GM21723 (cell line): ENCODE measurements around the gene DGCR2.

Experiments used
- ATAC-seq: cut with Tn5 transposase; IDR thresholded peaks from one replicate; pipeline ENCODE4 v1.9.1; 2021; ENCODE audit warnings: mild to moderate bottlenecking, moderate library complexity; ENCODE audit not compliant: unreplicated experiment

DGCR2 gene

DNA sequence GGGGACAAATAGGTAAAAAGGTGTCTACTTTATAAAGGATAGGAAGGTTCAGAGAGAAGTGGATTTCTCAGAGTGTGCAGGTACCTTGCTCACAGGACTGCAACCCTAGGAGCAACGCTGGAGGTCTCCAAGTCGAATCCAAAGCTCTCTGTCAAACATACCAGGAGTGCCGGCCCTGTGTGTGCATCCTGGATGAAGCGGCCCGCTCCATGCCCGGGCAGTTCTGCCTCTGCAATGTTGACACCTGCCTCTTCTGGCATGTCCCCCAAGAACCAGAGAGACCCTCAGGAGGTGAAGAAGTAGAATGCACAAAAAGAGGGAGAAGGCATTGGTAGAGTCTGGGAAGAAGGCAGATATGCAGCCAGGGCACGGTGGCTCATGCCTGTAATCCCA lies 5.8 kb upstream of the DGCR2 start:
- ATAC-seq: no peak

DNA sequence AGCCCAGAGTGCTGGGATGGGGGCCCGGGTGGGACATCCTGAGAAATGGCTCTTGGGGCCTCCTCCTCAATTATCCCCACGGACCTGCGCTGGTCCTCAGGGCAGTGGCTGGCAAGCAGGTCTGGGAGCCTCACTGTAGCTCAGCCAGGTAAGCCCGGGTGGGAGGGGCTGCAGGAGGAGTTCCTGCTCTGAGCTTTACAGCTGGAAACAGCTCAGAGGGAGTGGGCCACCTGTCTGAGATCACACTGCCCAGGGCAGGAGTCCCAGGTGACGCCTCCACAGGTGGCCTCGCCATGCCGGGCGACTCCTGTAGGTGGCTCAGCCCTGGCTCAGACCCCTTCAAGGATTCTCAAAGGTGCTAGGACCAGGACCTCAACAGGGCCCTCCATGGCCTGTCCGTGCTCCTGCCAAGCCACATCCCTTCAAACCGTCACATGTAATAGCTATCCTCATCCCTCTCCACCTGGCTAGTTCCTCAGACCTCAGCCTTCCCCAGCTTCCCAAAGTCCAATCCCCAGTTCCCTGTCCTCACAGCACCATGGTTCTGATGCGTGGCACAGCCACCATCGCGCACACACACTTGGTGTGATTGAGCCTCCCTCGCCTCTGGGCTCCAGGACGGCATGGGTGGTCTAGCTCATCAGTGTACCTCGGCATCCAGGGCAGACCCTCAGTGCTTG lies 5.3 kb upstream of the DGCR2 start:
- no peak for ATAC-seq

GRCh38 chr22:19126309-19127273 lies 4.4 kb upstream of the DGCR2 start:
- no peak for ATAC-seq

DNA sequence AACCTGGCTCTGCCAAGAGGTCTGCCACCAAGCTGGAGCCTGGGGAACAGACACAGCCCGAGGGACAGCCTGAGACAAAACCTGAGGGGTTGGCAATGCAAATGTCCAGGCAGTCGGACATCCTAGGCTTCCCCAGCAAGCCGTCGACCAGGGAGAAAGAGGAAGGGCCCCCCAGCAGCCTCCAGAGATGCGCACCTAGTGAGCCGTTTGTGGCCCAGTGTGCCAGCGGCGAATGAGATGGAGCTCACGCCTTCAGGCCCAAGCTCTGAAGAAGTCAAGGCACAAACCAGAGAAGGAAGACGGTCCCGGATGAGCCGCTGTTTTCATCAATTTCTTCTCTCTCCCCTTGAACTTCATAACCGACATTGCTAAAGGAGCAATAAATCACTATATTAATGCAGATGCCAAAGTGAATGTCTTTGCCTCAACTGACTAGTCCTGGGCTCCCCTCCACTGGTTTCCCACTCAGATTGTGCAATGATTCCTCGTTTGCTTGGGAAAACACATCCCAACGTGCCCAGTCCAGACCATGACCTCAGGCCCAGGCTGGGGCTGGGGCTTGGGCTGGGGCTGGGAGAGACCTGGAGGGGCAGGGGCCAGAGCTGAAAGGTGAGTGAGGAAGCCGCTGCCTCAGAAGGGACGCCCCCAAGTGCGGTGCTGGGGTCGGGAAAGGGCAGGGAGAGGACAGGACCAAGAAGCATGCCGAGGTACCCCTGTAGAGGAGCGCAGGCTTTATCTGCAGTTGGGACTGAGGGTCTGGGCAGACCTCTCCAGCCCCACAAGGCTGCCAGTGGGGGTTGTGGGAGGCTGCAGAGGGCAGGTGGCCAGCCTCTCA lies 3.5 kb upstream of the DGCR2 start:
- no peak for ATAC-seq

- ATAC-seq: no peak
Observed at GRCh38 chr22:19125011-19125410, 2.8 kb upstream of the DGCR2 start.

DNA sequence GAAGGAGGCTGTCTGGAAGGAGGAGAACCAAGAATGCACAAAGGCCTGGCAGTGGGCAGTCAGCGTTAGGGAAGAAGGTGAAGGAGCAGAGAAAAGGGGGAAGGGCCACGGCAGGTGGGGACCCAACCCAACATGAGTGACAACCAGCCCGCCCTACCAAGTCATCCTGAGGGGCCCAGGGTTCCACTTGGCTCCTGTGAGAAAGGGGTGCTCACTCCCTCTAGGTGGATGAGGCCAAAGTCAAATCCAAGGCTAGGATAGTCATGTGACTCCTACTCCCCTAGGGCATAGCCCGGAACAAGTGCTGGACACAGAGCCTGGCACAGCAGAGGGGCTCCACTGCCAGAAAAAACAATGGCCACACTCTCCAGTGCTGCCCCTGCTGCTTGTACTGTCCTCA lies 2.2 kb upstream of the DGCR2 start:
- no peak for ATAC-seq

DNA sequence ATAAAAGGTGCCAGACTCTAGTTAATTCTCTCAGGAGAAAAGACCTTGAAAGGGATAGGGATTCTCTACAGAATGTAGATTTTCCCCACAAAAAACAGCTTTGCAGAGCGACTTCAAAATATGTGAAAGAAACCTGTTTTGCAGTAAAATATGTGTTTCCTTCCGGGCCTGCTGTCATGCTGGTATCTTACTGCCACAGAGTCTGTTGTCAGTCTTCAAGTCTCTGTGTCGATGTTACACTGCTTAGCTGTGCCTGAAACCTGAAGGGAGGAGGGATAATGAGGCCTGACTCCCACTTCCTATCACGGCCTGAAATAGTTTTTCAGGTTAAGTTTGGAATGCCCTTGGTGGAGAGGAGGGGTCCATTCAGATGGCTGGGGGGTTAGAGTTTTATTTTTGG lies 1.7 kb upstream of the DGCR2 start:
- ATAC-seq: no peak

GRCh38 chr22:19122752-19123492 lies 710 bp upstream of the DGCR2 start:
- ATAC-seq: no peak

- peak; percentile 39 for ATAC-seq
Observed at GRCh38 chr22:19121631-19122142, 525 bp downstream of the DGCR2 start.

DNA sequence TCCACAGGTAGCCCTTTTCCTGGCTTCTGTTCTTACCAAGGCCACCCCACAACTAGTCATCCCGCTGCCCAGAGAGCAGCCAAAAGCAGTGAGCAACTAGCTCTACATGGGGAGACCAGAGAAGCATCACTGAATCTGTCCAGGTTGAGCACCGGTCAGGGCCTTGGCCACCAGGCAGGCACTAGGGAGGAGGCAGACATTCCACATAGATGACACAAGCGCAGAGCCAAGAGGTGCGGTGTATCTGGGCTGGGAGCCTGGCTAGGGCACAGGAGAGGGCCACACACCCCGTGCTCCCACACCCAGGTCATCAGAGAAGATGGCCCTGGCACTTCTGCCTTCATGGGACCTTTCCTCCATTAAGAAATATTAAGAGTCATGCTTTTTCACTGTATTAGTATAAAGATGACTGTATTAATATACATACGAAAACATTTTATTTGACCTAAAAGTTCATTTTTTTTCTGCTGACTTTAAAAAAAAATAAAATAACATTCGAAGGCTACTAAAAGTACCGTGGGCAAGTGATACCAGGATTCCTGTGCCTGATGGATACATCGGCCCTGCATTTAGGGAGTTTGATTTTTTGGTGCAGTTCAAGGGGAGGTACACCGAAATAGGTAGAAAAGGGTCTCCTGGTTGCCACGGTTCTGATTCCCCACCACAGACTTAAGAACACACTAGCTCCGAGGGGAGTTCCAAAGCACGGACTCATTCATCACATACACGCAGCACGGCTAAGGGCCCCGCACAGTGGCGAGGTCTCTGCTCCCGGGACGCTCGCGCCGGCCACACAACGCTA lies 1.2 kb downstream of the DGCR2 start:
- ATAC-seq: no peak

- ATAC-seq: no peak
Observed at GRCh38 chr22:19119949-19120348, 2.3 kb downstream of the DGCR2 start.

GRCh38 chr22:19118329-19118880 lies 3.8 kb downstream of the DGCR2 start:
- no peak for ATAC-seq

- no peak for ATAC-seq
Observed at GRCh38 chr22:19117111-19117512, 5.1 kb downstream of the DGCR2 start.

DNA sequence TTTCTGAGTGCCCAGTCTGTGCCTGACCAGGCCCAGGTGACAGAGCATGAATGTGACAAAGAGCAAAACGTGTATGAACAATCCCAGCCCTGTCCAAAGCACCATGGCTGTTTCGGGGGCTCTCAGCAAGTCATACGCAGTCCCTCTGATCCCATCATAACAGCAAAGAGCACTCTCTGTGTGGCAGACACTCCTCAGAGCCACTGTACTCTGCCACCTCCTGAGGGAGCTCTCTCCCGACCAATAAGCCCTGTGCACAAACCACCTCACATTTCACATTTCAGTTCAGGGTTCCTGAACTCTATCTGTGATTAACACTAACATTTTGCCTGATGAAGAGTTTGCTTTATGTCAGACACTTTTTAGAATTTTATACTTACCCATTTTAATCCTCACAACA lies 6.6 kb downstream of the DGCR2 start:
- no peak for ATAC-seq

DNA sequence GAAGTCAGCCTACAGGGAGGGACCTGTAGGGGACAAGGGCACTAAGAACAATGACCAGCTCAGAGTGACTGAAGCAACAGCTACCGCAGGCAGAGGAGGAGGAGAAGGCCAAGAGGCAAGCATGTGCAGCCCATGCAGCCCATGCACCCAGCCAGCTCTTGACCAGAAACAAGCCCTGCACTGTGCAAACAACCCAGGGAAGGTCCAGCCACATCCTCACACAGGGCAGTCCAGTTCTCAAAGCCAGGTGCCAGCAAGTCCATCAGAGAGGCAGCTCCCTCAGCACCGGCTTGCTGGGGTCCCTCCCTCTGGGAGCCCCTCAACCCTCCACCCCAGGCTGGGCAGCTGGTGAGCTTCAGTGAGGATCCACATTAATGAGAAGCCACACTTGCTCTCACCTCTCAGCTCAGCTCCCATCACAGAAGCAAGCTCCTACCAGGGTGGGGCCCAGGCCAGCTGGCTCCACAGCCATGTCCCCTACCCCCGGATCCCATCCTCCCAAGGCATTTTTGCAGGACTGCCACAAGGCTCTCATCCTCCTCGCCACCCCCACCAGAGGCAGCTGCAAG lies 7.1 kb downstream of the DGCR2 start:
- ATAC-seq: no peak

GRCh38 chr22:19113429-19113828 lies 8.8 kb downstream of the DGCR2 start:
- no peak for ATAC-seq

DNA sequence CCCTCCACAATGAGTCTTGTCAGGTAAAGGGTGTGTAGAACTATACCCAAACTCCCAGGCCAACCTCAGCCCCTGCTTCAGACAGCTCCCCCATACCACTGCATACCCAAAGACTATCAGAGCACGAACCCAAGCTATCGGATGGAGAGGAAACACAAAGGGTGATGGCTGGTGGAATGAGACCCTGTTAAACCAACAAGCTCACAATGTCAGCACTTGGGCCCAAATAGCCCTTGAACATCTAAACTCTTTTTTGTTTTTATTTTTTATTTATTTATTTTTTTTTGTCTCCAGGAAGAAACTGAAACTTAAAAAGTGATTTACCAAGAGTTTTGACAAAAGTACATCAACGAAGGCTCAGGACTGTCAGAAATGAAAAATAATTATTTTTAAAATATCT lies 10.6 kb downstream of the DGCR2 start:
- no peak for ATAC-seq

DNA sequence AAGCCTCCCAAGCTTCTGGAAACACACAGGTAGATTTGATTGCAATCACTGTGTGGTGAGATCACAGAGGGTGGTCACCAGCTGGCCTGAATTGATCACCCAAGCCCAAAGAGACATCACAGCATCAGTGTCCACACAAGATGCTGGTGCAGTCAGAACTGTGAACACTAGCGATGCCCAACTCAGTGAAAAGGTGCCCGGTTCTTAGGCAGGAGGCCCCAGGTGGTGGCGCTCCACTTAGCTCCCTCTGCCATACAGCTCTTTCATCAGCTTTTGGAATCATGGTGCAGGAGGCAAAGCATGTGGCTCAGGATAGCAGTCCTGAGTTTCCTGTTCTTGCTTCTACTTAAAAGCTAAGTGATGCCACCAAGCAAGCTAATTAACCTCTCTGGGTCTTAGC lies 11.1 kb downstream of the DGCR2 start:
- ATAC-seq: no peak

GRCh38 chr22:19110646-19111045 lies 11.6 kb downstream of the DGCR2 start:
- no peak for ATAC-seq
